H9 (cell line): ENCODE results near the gene SLC25A18. TPM values are rescaled to one million over a fixed set of nuclear protein-coding genes. Genes with fewer than 3 reads are reported as not detected.

ENCODE experiments used
- DNase-seq: peaks from one replicate; pipeline ENCODE4 v3.0.0-alpha.2; 2017
- H2AFZ ChIP-seq: one replicate; pipeline ENCODE4 v1.6.1; 2013; ENCODE audit warnings: mild to moderate bottlenecking, low read length, control low read depth, moderate library complexity
- H2AK5ac ChIP-seq: 2 replicates; pipeline ENCODE4 v1.6.1; 2013; ENCODE audit warnings: low read length, control low read depth, mixed read lengths; ENCODE audit not compliant: insufficient read length
- H2BK120ac ChIP-seq: one replicate; pipeline ENCODE4 v1.6.1; 2013; ENCODE audit warnings: low read depth, mild to moderate bottlenecking, low read length, control low read depth, inconsistent platforms; ENCODE audit not compliant: poor library complexity, severe bottlenecking
- H2BK12ac ChIP-seq: 2 replicates; pipeline ENCODE4 v1.6.1; 2013; ENCODE audit warnings: low read length, control low read depth, mixed read lengths, low read depth; ENCODE audit not compliant: insufficient read length
- H2BK15ac ChIP-seq: 2 replicates; pipeline ENCODE4 v1.6.1; 2013; ENCODE audit warnings: low read depth, low read length, control low read depth
- H2BK20ac ChIP-seq: one replicate; pipeline ENCODE4 v1.6.1; 2013; ENCODE audit warnings: low read depth, mild to moderate bottlenecking, low read length, control low read depth, inconsistent platforms; ENCODE audit not compliant: poor library complexity, severe bottlenecking
- H2BK5ac ChIP-seq: 2 replicates; pipeline ENCODE4 v1.6.1; 2013; ENCODE audit warnings: low read length, control low read depth, mixed read lengths; ENCODE audit not compliant: insufficient read length
- H3K14ac ChIP-seq: 2 replicates; pipeline ENCODE4 v1.6.1; 2013; ENCODE audit warnings: low read length, control low read depth; ENCODE audit not compliant: insufficient read depth
- H3K18ac ChIP-seq: 2 replicates; pipeline ENCODE4 v1.6.1; 2013; ENCODE audit warnings: low read depth, mild to moderate bottlenecking, mixed read lengths, low read length, control low read depth; ENCODE audit not compliant: insufficient read length
- H3K23ac ChIP-seq: 2 replicates; pipeline ENCODE4 v1.6.1; 2013; ENCODE audit warnings: low read length, control low read depth, mixed read lengths, low read depth; ENCODE audit not compliant: insufficient read length
- H3K23me2 ChIP-seq: 2 replicates; pipeline ENCODE4 v1.6.1; 2013; ENCODE audit warnings: low read depth, mild to moderate bottlenecking, mixed read lengths, low read length, control low read depth; ENCODE audit not compliant: insufficient read length, poor library complexity, severe bottlenecking
- H3K27ac ChIP-seq: 2 replicates; pipeline ENCODE4 v1.5.1; 2013; ENCODE audit warnings: low read length, control low read depth, mixed read lengths, low read depth; ENCODE audit not compliant: insufficient read length
- H3K27me3 ChIP-seq: 2 replicates; pipeline ENCODE4 v1.6.1; 2013; ENCODE audit warnings: low read length, control low read depth, inconsistent platforms; ENCODE audit not compliant: insufficient read depth
- H3K4ac ChIP-seq: 2 replicates; pipeline ENCODE4 v1.6.1; 2013; ENCODE audit warnings: low read depth, mild to moderate bottlenecking, control low read depth, inconsistent platforms, low read length, moderate library complexity
- H3K4me1 ChIP-seq: 2 replicates; pipeline ENCODE4 v1.6.1; 2013; ENCODE audit warnings: low read length, control low read depth, inconsistent platforms; ENCODE audit not compliant: insufficient read depth
- H3K4me2 ChIP-seq: 2 replicates; pipeline ENCODE4 v1.6.1; 2013; ENCODE audit warnings: low read length, control low read depth, mixed read lengths; ENCODE audit not compliant: insufficient read length, insufficient read depth
- H3K56ac ChIP-seq: 2 replicates; pipeline ENCODE4 v1.6.1; 2013; ENCODE audit warnings: low read depth, mild to moderate bottlenecking, mixed read lengths, low read length, control low read depth; ENCODE audit not compliant: insufficient read length
- H3K79me1 ChIP-seq: 2 replicates; pipeline ENCODE4 v1.6.1; 2013; ENCODE audit warnings: low read depth, mild to moderate bottlenecking, moderate library complexity, low read length, control low read depth, inconsistent platforms; ENCODE audit not compliant: insufficient read depth, poor library complexity, severe bottlenecking
- H3K79me2 ChIP-seq: 2 replicates; pipeline ENCODE4 v1.6.1; 2013; ENCODE audit warnings: low read length, control low read depth, inconsistent platforms; ENCODE audit not compliant: insufficient read depth
- H3K9ac ChIP-seq: 2 replicates; pipeline ENCODE4 v1.6.1; 2013; ENCODE audit warnings: low read length, control low read depth, mixed read lengths; ENCODE audit not compliant: insufficient read length; ENCODE audit errors: extremely low read depth
- H3K9me3 ChIP-seq: one replicate; pipeline ENCODE4 v1.6.1; 2013; ENCODE audit warnings: low read depth, low read length, inconsistent platforms; ENCODE audit not compliant: control insufficient read depth
- H3T11ph ChIP-seq: one replicate; pipeline ENCODE4 v1.6.1; 2013; ENCODE audit warnings: mild to moderate bottlenecking, low read length, control low read depth, inconsistent platforms
- H4K20me1 ChIP-seq: one replicate; pipeline ENCODE4 v1.6.1; 2013; ENCODE audit not compliant: control insufficient read depth, insufficient read length, insufficient read depth
- H4K5ac ChIP-seq: 2 replicates; pipeline ENCODE4 v1.6.1; 2013; ENCODE audit warnings: low read depth, mild to moderate bottlenecking, mixed read lengths, low read length, control low read depth; ENCODE audit not compliant: insufficient read length
- H4K8ac ChIP-seq: replicated peaks from 2 replicates; pipeline ENCODE4 v1.6.1; 2013; ENCODE audit warnings: low read length, control low read depth, mixed read lengths, low read depth; ENCODE audit not compliant: insufficient read length
- H4K91ac ChIP-seq: 2 replicates; pipeline ENCODE4 v1.6.1; 2013; ENCODE audit warnings: low read depth, mild to moderate bottlenecking, moderate library complexity, mixed read lengths, low read length, control low read depth; ENCODE audit not compliant: insufficient read length
- H3K27ac Mint-ChIP-seq, 3 experiments: 2 replicates in 2 of 3; 3 replicates in 1 of 3; pipeline ENCODE4 v1.8.0; 2020 to 2021; ENCODE audit warnings: mixed read lengths in 3 of 3, mild to moderate bottlenecking in 1 of 3, moderate library complexity in 1 of 3
- H3K27me3 Mint-ChIP-seq: 2 replicates; pipeline ENCODE4 v1.8.0; 2021; ENCODE audit warnings: low read depth, mild to moderate bottlenecking, moderate library complexity, mixed read lengths
- H3K36me3 Mint-ChIP-seq, 3 experiments: 2 replicates in 2 of 3; 3 replicates in 1 of 3; pipeline ENCODE4 v1.8.0; 2020 to 2021; ENCODE audit warnings: low read depth in 3 of 3, mixed read lengths in 3 of 3; ENCODE audit not compliant: insufficient read depth in 1 of 3
- H3K4me1 Mint-ChIP-seq, 2 experiments: 2 replicates each; pipeline ENCODE4 v1.8.0; 2020; ENCODE audit warnings: mixed read lengths in 2 of 2
- H3K4me3 Mint-ChIP-seq, 2 experiments: 2 replicates in 1 of 2; 3 replicates in 1 of 2; pipeline ENCODE4 v1.8.0; 2020 to 2021; ENCODE audit warnings: mild to moderate bottlenecking in 2 of 2, mixed read lengths in 2 of 2, moderate library complexity in 1 of 2
- H3K9me3 Mint-ChIP-seq, 2 experiments: 2 replicates in 1 of 2; 3 replicates in 1 of 2; pipeline ENCODE4 v1.8.0; 2020; ENCODE audit warnings: mild to moderate bottlenecking in 2 of 2, mixed read lengths in 2 of 2, moderate library complexity in 1 of 2
- CTCF ChIP-seq: fragments of 200-600 bp; sonication (generic); conservative IDR thresholded peaks from 3 replicates; pipeline ENCODE4 v1.8.0; 2021; ENCODE audit warnings: antibody characterized with exemption, mild to moderate bottlenecking
- WGBS: extraction: QIAGEN DNeasy Blood & Tissue Kit; methylation state at CpG from one replicate; pipeline ENCODE4 v1.1.7; 2013; ENCODE audit warnings: missing lambda C conversion rate, low lambda C conversion rate, mixed read lengths; ENCODE audit not compliant: insufficient read length; ENCODE audit errors: extremely low coverage; 5-methylcytosine and 5-hydroxymethylcytosine counted together
- total RNA-seq: library from RNA; stranded (reverse); gene quantifications from 2 replicates; pipeline ENCODE4 v1.2.1, GENCODE V29; 2021

Gene SLC25A18
- total RNA-seq, 1 experiment from 2014 or later, result 2.3 TPM

GRCh38 chr22:17587629-17588028 lies 24.3 kb downstream of the SLC25A18 start:
- H3K4me2 ChIP-seq, result no peak overlapping the region
- H3K4me1 ChIP-seq, result no peaks in the 10 kb centered on the region
- no peak overlapping the region for H3K4ac ChIP-seq
- no peak overlapping the region for H3K18ac ChIP-seq
- H2BK15ac ChIP-seq, result no peak overlapping the region
- Mint-ChIP-seq H3K4me1 (peaks cover 0 to 2% of the 10 kb centered on the region in 2 experiments; a peak in 1 of 4 replicates), H3K36me3 (peaks cover 17 to 30% (median 21%) of the 10 kb centered on the region in 3 experiments), H3K27ac (peak overlapping the region in 2 of 3 experiments; percentile 6 to 58; a peak in 2 of 7 replicates), H3K4me3 (no peak overlapping the region), H3K27me3 (no peaks in the 10 kb centered on the region), H3K9me3 (no peaks in the 10 kb centered on the region)
- no peak overlapping the region for H2AK5ac ChIP-seq
- H3K27ac ChIP-seq, result no peak overlapping the region
- no peak overlapping the region; the same call in 1 of the 2 replicates for H3K14ac ChIP-seq
- no peaks in the 10 kb centered on the region for H3K79me1 ChIP-seq
- no peak overlapping the region for H2BK5ac ChIP-seq
- H3K23ac ChIP-seq, result no peak overlapping the region
- DNase-seq, result no peak
- TF ChIP-seq CTCF, result no peak
- H2BK20ac ChIP-seq, result no peak overlapping the region
- no peak overlapping the region for H3K9ac ChIP-seq
- H3K23me2 ChIP-seq, result no peaks in the 10 kb centered on the region
- H3T11ph ChIP-seq, result no peak overlapping the region
- no peak overlapping the region for H4K8ac ChIP-seq
- no peaks in the 10 kb centered on the region for H4K20me1 ChIP-seq
- H2BK12ac ChIP-seq, result no peak overlapping the region
- H3K27me3 ChIP-seq, result no peaks in the 10 kb centered on the region
- WGBS, result no CpG with 5 or more reads among the region's 14 CpGs
- no peak overlapping the region for H2AFZ ChIP-seq
- H3K9me3 ChIP-seq, result no peaks in the 10 kb centered on the region
- H2BK120ac ChIP-seq, result no peak overlapping the region
- no peak overlapping the region for H4K91ac ChIP-seq
- H4K5ac ChIP-seq, result no peak overlapping the region
- no peaks in the 10 kb centered on the region for H3K79me2 ChIP-seq
- H3K56ac ChIP-seq, result no peak overlapping the region
